ENCODE results near the gene CEP131.

CEP131 gene

DNA sequence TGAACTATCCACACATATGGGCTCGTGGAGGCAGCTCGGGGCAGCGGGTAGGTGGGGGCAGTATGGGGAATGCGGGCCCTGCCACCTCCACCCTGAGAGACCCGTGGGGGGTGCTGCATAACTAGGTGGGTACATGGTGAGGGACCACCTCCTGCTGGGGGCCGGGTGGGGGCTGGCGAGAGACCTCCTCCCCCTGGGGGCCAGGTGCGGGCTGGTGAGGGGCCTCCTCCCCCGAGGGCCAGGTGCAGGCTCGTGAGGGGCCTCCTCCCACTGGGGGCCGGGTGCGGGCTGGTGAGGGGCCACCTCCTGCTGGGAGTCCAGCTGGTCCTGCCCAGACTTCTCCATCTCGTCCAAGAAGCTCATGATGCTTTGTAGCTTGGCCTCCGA is 25.4 kb downstream of the CEP131 start:
- DNase-seq, result no peak

DNA sequence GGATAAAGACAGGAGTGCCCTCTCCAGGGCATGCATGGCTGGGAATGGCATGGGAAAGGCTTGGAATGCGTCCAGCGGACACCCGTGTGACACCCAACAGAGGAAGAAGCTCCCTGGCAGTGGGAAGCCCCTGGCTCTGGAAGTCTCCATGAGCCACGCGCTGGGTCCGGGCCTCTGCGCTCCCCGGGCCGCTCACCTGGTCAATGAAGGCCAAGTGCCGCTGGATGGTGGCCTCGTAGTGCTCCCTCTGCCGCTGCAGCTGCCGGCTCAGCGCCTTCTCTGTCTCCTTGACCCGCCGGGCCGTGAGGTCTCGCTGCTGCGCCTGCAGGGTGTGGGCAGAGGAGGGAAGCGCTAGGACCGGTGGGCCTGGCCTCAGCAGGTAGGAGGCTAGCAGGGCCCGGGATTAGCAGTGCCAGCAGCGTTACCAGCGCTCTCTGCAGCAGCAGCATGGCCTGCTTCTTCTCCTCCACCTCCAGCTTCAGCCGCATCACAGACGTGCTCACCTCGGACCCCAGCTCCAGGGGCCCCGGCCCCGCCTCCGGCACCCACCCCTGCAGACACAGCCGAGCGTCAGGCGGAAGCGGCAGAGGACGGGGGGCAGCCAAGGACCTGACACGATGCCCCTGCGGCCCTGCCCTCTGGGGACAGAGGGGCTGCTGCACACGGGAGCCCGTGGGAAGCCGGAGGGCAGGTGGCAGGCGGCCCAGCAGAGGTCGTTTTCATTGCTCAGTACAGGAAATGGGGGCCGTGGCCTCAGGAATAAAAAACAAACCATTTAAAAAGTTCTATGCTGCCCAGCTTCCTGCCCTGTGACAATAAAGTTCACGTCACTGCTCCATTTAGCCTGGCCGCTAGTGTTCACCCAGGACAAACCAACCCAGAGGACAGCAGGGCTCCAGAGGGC is 26.0 kb downstream of the CEP131 start:
- no peak for DNase-seq

DNA sequence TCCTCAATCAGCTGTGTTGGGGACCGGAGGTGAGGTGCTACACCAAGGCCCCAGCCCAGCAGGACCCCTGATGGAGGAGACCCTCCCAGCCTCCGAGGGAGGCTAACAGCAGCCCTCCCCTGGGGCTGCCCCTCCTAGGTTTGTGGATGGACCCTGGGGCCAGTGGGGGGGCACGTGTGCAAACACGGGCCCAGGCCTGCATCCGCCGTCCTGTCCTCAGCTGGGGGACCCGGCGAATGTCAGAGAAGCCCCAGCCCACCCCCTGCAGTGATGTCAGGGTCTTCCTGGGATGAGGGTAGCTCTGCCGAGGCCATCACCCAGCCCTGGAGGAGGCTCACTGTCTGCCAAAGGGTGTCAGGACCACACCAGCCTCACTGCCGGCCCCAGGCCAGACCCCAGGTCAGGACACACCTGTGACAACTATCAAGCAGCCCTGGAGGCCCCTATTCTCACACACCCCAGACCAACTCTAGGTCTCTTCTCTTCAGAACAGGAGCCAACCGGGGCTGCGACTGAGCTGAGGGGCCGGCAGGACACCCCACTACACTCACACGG is 26.7 kb downstream of the CEP131 start:
- DNase-seq, result no peak

DNA sequence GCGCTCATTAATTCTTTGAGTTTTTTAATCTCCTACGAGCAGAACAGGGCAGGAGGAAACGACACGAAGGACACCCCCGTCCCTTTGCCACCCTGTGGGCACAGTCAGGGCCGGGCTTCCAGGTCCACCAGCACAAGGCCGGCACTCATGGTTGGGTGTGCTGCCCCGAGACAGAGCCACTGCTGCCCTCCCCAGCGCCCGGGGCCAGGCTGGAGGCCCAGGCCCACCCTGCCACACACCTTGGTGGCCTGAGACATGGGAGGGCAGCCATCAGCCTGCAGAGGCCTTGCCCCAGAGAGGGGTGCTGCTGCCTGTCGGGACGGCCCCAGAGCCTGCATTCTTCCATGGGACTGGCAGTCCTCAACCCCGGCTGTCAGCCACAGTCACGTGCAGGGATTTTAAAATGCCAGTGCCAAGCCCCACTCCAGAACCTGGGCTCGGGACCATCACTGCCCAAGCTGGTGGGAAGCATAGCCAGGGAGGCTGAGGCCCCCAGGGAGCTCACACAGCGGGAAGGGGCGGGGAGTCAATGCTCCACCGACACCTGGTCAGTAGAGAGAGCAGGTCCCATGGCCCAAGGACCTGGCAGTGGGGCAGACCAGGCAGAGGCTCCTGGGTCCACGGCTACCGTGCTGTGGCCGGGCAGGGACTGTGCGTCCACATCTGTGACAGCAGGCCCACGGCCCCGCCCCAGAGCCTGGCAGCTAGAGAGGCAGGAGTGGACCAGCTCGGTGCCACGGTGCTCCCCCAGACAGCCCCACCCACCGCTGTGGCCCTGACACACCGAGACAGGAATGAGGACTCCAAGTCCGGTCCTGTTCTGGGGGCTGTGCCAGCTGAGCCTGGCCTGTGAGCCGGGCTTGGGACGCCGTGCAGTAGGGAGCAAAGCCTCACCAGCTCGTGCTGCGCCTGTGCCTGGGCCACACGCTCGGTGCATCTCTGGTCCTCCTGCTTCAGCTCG is 27.5 kb downstream of the CEP131 start:
- DNase-seq, result no peak

DNA sequence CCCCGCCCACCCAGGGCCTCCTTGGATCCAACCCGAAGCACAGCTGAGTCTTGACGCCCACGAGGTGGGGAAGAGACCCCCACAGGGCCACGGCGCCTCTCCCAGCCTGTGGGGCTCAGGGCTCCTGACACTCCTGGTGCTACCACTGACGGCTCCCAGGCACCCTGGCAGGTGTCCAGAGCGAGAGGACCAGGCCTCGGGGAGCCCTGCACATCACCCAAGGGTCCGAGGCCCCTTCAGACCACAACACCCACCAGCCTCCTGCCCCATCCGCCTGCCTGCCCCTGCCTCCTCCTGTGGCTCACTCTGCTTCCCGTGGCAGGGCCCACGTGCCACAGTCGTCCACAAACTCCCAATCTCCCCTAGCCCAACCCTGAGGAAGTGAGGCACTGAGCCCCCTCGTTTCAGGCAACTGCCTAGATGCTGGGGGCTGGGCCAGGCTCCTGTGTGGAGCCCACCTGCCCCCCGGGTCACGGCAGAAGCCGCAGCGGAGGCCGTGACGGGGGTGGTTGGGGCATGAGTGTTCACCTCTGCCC is 28.5 kb downstream of the CEP131 start:
- no peak for DNase-seq

DNA sequence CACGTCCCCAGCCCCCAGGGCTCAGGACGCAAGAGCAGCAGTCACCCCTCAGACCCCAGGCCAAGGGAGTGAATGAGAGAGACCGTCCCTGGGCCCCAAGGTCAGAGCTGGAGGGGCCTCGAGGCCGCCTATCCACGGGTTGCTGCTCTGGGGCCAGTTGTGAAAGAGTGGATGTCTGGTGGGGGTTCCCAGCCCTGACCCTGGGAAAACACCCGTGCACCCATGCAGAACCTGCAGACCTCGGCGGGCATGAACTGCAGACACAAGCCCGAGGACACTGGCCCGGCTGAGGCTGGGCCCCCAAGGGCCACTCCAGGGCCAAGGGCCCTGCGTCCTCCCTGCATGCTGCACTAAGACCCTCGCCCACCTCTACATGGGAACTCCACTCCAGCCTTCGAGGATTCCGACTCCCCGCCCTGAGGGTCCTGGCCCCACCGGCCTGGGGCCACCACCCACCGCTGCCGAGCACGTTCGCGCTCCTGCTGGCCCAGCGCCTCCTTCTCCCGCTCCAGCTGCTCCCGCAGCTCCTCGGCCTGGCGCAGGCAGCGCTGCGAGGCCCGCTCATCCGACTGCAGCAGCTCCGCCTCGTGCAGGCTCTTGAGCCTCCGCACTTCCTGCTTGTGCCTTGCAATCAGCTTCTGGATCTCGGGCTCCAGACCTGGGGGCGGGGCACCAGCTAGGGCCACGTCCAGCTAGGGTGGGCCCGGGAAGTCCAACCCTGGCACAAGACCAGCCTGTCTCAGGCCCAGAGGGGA is 29.1 kb downstream of the CEP131 start:
- no peak for DNase-seq

DNA sequence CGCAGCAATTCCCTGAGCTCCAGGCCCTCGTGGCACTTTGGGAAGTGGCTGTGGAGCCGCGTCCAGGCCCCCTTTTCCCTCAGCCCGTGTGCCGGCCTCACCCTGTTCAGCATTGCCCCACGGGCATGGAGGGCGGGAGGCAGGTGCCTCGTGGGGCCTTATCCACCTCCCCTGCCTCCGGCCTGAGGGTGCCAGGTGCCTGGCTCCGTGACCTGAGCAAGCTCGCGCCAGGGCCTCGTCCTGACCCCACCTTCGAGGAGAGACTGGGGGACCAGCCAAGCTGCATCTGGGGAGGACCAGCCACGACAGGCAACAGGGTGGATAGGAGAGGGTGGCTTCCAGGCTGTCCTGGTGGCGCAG is 29.7 kb downstream of the CEP131 start:
- DNase-seq, result no peak

DNA sequence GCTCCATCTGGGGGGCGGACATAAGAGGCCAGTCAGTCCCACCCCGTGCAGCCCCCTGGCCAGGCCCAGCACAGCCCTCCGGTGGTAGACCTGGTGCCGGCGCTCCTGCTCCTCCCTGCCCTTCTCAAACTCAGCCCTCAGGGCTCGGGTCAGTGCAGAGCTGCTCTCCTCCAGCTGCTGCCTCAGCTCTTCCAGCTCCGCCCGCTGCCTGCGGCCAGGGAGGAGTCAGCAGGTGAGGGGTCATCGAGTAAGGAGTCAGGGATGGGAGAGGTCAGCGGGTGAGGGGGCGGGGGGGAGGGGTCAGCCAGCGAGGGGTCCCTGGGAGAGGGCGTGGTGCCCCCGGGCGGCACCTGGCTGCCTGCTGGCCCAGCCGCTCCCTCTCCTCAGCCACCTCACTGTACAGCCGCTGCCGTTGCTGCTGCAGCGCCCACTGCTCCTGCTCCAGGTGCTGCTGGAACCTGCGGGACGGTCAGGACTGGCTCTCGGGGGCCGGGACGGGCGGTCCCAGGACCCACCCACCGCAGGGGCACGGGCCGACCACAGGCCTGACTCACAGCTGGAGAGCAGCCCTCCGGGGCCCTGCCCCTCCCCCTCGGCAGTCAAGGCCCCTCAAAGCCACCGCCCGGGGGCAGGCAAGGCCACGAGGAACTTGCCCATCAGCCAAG is 30.2 kb downstream of the CEP131 start:
- DNase-seq, result no peak

DNA sequence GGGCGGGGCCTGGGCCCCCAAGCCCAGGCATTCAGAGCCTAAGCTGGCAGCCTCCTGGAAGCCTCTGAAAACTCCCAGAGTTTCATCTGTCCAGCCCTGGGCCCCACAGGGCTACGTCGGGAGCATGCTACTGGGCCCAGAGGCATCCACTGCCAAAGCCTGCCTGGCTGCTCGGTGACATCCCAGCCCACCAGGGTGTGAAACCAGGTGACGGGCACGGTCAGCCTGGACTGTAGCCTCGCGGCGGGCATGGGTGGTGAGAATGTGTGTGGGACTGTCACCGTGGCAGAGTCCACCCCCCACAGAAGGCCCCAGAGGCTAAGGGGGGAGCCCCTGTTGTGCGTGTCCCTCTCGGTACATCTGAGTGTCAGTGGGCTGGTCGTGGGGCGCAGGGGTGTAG is 31.1 kb downstream of the CEP131 start:
- no peak for DNase-seq

DNA sequence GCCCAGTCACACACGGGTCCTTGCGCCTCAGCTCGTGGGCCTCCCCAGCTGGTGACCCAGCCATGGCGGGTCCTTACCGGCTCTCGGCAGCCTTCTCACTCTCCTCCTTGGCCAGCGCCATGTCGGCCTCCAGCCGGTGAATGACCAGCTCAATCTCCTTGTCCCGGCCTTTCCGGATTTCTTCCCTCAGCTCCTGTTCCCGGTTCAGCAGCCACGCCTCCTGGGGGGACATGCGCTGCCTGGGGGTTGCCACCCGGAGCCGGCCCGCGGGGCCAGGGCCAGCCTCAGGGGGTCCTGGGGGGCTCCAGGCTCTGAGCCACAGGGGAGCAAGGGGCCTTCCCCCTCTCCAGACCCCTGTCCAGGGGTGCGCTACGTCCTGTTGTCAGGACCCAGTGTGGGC is 31.6 kb downstream of the CEP131 start:
- DNase-seq, result no peak

DNA sequence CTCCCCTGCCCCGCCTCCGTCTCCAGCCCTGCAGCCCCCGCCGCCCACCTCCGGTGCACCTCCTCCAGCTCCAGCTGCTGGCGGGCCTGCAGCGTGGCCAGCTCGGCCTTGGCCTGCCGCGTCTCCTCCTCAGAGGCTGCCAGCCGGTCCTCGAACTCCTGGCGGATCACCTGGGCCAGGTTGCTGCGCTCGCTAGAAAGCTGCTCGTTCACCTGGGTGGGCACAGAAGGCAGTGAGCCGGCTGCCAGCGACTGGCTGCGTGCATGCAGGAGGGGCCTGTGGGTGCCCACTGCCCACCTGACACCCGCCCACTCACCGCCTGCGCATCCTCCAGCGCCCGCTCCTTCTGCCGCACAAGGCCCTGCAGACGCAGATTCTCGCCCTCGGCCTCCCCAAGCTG is 32.2 kb downstream of the CEP131 start:
- no peak for DNase-seq

DNA sequence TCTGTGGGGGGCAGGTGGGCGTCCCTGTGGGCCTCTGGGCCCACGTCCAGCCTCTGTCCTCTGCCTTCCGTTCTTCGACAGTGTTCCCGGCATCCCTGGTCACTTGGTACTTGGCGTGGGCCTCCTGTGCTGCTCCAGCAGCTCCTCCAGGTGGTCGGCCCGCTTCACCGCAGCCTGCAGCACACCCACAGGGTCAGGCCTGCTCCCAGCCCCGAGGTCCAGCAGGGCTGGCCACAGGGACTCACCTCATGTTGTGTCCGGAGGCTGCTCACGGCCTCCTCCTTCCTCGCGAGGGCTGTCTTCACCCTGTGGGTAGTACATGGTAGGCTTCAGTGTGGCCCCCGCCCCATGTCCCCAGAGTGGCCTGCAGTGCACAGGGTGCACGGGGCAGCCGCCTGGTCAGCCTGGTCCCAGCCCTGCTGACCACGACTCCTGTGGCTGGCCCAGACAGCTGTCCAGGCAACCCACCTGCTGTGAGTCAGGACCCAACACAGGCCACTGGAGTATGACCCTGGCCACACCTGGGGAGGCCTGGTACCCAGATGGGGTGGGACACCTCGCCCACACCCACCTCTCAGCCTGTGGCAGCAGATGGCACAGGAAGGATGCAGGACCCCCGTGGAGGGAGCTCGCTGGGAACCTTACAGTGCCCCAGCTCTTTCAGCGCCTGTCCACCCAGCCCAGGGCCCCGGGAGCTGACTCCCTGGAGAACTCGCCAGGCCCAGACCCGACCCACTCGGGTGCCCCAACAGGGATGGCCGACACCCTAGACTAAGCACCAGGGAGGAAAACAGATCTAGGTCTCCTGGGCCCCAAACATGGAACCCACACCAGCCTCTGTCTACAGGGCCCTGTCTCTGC is 32.9 kb downstream of the CEP131 start:
- no peak for DNase-seq

DNA sequence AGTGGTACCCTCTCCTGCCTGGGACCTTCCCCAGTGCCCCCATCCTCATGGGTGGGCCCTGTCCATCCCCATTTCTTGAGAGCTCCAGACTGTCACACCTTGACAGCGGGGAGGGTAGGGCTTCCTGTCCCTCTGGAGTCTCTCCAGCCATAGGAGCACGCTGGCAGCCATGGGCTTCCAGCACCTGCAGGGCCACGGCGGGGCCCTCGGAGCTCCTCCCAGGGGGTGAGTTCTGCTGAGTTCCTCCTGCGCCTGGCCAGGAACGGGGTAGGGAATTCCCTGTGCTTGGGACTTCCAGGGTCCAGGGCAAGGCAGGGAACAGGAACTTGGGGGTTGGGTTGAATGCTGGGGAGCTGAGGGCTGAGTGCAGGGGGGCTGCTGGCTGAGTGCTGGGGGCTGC is 33.7 kb downstream of the CEP131 start:
- no peak for DNase-seq

DNA sequence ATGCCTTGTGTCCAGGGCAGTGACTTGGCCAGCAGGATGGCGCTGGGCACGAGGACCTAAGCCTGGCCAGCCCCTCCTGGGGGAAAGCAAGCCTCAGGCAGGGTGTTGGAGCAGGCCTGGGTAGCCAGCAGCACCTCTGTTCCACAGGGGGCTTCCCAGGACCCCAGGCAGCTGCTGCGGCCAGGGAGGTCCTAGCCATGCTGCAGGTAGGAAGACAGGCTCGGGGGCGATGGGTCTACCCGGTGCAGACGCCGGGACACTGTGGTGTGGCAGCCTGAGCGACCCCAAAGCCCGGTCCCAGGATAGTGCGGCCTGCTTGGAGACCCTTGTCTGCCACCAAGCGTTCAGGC is 34.3 kb downstream of the CEP131 start:
- no peak for DNase-seq

DNA sequence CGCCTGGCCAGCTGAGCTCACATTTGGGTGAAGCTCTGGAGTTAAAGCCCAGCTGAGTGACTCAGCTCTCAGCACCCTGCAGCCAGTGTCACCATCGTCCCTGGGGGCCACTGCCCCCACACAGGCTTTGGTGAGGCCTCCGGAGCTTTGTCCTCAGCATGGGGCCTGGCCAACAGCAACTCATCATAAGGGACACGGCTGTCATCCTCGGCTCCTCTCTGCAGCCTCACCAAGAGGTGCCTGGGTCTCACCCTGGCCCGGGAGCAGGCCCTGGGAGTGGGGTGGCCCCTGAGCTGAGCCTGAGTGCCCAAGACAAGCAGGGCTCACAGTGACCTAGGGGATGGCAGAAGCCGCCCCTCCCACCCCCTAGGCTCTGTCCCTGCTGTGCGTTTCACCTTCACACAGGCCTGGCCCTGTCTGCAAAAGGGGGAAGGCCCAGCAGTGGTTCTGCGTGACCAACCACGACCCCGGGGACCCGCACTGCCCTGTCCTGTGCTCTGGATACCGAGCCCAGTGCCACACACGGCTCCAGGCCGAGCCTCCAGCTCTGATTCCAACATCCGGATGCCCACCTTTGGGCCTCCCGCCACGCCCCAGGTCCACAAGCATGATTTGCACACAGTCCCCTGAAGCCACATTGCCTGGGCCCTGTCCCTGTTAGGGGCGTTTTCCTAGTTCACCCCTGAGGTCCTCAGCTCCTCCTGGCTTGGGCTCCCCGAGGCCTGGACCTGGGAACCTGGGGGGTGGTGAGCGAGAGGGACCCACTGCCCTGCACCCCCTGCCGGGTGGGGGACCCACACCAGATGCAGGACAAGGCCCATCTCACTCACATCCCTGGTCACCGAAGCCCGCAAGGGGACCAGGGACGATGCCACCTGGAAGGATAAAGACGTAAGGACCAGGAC is 34.9 kb downstream of the CEP131 start:
- DNase-seq, result no peak

DNA sequence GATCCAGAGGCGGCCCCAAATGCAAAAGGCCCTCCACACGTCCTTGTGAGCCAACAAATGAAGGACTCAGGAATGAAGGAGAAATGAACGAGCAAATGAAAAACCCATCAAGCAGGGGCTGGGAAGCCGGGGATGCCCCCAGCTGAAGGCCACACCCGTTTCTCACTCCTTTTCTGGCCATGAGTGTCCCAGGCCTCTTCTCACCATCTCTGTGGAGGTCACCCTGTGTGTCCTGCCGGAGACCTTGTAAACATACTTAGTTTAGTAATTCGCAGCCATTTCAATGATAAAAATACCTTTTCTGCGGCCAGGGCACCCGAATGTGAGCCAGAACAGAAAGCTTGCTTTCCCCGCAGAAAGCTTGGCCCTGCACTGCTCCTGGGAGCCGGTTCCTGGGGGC is 35.6 kb downstream of the CEP131 start:
- DNase-seq, result no peak

DNA sequence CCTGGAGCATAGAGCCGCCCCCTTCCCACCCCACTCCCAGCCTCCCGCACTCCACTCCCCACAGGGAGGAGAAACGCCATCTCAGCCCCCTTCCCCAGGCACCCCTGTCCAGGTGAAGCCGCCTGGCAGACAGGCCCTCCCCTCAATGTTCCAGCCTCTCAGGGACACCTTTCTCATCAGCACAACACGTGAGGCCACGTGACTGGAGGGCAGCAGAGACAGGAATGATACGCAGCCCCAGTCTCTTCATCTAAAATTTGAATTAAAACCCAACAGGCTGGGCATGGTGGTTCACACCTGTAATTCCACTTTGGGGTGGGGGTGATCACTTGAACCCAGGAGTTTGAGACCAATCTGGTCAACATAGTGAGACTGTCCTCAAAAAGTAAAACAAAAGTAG is 36.6 kb downstream of the CEP131 start:
- DNase-seq, result no peak

DNA sequence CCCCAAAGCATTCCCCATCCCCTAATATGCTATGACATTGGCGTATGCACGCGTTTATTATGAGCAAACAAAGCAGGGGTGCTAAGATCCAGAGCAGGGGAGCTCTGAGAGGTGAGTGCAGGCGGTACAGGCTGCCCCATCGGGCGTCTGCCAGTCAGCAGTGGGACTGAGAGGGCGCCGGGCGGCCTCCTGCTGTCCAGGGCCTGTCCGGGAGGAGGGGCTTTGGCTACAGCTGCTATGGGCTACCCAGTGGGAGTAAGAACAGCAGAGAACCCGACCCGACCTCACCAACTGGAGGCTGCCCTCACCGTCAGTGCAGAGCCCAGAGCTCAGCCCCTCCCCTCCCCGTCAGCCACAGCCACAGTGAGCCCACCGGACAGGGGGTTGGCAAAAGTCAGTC is 38.2 kb downstream of the CEP131 start:
- peak in 1 of 2 experiments; percentile 32 for DNase-seq

DNA sequence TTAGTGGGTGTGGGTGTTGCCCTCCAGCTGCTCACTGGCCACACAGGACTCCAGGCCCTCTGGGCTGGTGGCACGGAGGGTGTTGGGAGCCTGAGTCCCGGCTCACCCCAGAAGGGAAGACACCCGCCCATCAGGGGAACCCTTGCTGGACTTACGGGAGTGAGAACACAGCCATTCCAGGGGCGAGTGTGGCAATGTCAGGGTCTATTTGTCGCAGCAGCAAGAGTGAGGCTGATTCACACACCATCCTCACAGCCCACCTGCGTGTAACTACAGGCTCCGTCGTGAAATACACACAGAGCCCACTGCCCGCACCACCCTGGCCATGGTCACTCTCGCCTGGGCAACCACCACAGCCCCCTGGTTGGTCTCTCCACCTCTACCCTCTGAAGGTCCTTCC is 39.0 kb downstream of the CEP131 start:
- DNase-seq, result no peak

DNA sequence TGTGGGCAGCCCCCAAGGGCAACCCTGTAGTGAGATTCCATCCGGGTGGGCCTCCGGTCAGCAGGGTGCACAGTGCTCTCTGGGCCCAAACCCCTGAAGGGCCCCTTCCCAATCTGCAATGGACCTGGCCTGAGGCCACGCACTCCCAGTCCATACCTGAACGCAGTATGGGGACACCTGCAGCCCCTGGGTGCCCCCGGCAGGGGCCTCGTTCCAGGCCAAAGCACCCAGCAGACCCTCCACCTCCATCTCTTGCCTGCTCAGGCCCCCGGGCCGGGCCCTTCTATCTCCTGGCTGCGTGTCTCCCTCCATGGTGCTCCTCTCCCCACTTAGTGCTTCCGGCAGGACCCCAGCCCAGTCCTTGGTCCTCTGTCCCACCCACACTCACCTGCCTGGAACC is 39.4 kb downstream of the CEP131 start:
- no peak for DNase-seq
